Stimulated activated CD8-positive, alpha-beta memory T cell treated with anti-CD3 and anti-CD28 coated beads, Interleukin-7, amount 100 ng/mL, for 1 hour (primary cell): ENCODE data around the gene CCDC13.

ENCODE experiments used
- DNase-seq, 2 donors: peaks; one replicate each; pipeline ENCODE4 v3.0.0-alpha.2; 2020; ENCODE audit warnings: low read depth in 2 of 2

The CCDC13 gene

DNA sequence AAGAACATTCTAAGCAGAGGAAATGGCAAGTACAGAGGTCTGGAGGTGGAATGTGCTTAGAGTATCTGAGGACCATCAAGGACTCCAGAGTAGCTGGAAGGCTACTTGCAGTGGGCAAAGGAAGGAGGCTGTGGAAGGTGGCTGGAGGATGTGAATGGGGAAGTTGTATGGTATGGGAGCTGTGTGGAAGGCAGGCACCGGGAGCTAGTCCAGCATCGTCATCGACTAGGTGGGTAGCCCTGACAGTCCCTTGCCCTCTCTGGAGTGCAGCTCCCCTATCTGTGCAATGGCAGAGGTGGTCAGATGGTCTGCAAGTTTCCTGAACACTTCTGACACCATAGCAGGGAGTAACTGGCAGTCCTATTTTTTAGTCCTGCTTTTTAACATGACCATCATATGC is 19.3 kb downstream of the CCDC13 start:
- no peak for DNase-seq

DNA sequence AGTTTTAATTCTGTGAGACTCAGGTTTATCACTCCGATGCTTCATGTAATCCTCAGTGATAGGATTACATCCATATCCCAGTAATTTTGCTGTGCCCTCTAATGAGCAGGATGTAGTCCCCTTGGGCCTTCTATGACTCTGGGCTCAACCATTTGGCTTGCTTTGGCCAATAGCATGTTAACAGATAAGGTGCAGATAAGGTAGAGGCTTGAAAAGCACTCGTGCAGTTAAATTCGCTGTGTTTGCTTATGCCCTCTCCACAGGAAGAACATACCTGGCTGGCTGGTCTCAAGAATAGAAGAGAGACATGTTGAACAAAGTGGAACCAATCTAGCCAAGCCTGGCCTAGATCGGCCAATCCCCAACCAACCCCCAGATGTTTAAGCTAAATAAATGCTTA is 20.1 kb downstream of the CCDC13 start:
- DNase-seq: no peak

DNA sequence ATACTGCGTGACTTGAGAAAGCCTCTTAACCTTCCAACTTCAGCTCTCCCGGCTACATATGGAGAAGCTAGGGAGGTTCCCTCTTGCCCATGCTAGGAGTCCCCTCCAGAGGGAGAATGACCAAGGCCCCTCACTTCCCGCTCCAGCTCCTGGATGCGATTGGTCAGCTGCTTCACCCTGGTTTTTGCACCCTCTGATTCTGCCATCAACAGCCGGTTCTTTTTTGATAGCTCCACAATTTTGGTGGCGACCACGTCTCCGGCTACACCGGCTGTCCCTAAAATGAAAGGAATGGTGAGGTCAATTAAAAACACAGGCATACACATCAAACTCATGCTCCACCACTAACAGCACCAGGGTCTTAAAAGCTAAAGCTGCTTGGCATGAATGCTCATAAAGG is 20.6 kb downstream of the CCDC13 start:
- no peak for DNase-seq

DNA sequence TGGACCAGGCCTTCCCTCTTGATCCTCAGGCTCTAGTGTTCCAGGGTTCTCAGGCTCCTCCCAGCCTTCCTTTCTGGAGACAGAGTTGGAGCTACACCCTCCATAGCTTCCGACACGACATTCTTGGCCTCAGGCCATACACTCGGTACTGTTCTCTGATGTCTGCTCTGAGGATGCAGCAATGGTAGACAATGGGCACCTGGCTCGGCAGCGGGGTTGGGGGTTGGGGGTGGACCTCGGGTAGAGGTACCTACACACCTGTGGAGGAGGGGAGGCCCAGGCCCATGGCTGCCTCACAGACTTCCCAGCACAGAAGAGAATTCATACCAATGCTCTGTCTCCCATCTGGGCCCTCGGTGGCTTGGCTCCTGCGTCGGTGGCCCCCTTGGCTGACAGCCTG is 21.4 kb downstream of the CCDC13 start:
- DNase-seq: no peak

DNA sequence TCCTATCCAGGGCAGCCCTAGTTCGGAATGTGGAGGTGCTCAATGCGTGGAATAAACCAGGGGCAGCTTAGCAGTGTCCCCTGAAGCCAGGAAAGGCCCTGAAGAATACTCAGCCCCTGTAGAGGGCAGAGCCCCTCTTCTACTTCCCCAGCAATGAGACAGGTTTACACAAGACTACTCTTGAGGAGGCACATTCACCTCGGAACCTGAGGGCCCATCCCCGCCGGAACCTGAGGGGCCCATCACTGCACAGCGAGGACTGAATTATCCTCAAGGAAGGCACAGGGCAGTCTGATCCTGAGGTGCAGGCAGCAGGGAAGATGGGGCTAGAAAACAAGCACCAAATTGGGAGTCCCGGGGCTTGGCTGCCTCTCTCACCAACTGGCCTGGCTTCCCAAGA is 22.2 kb downstream of the CCDC13 start:
- no peak for DNase-seq

DNA sequence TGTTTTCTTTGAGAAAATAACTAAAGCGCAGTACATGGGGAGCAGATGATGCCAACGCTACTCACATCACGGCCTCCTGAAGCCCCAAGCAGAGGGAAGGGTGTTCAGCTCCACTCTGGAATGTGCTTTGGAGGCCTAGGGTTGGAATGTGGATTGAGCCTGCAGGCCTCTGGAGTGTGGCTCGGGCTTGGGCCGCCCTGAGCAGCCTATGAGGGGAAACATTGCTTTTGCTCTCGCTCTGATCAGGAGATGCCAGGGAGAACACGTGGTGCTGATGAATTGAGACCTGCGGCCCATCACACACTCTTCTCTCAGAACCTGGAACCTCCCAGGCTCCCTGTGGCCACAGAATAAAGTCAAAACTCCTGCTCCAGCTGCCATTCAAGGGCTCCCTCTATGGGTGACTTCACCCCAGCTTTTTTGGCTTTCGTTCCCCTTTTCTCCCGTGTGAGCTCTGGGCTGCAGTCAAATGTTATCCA is 23.3 kb downstream of the CCDC13 start:
- DNase-seq: no peak

DNA sequence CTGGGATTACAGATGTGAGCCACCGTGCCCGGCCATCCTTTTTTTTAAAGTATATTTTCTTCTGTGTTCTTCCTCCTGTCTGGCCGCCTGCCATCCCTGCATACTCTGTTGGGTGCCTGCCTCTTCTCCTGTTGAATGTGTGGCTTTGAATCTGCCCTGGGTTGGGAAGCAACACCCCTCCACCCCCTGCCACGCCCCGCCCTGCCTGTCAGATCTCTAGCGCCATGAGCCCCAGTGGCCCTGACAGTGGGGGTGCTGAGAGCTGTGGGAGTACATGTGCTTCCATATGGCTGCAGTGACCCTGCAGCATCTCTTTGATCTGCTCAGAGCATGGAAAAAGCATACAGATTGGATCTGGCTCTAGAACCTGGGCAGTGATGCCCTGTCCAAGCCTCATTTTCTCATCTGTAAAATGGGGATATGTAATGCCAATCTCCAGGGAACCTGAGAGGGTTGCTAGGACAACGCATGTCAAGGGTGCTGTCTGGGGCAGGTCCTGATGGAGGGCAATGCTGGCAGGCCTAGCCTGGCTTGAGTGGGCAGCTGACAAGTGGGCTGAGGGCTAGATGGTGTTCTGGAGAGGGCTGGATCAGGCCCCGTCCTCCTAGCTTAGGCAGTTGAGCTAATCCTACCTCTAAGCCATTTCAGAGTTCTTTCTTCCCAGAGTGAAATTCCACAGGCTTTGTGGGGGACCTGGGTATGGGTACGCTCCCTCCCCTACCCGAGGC is 23.9 kb downstream of the CCDC13 start:
- DNase-seq: no peak

DNA sequence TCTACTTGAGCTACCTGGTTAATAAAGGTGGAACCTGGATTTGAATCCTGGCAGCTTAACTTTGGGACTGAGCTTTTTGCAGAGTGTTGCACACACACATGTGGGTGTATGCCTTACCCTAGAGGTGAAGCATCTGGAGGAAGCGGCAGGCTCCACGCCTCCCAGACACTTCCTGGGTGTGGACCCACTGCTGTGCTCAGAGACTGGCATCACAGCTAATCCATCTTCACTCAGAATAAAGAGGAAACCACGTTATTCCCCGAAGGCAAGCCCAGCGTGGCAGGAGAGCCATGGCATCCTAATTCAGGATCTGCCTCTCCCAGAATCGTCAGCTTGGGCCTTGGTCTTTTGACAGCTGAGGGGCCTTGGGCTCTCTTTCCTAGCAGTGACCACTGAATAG is 25.5 kb downstream of the CCDC13 start:
- DNase-seq: no peak

DNA sequence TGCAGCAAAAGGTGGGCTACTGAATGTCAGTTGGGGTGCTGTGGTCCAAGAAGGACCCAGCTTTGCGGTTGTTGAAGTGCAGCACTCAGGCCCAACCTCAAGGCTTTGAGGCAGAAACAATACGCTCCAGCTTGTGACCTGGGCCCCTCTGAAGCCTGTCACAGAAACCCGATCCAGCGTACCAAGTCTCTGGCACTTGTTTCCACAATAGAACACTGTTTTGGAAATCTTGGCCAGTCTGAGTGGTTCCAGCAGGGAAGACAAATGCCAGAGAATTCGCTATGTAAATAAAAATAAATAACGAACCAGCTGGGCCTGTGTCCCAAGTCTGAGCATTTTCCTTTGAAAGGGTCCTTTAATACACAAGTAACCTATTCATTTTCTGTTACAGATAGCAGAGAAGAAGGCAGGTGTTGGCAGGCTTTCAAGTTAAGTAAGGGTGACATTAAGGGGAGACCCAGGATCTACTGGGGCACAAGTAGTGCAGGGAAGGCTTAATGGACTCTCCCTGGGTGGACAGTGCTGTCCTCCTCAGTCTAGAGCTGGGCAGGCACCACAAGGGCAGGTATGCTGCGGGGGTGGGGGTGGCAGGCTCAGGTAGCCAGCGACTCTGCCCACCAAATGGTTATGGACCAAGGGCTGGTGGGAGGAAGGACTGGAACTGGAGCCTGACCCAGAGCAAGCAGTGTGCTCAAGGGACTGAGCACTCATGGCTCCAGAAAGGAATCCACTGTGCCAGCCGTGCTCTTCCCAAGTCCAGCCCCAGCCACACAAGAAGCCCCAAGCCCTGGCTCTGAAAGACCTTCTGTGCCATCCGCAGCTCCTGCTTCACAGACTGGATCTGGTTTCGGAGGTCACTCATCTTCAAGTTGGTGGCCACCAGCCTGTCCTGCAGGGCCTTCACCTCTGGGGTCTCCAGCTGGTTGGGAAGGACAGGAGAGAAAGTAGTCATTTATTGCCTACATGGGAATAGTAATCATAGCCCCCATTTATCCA is 26.3 kb downstream of the CCDC13 start:
- no peak for DNase-seq

DNA sequence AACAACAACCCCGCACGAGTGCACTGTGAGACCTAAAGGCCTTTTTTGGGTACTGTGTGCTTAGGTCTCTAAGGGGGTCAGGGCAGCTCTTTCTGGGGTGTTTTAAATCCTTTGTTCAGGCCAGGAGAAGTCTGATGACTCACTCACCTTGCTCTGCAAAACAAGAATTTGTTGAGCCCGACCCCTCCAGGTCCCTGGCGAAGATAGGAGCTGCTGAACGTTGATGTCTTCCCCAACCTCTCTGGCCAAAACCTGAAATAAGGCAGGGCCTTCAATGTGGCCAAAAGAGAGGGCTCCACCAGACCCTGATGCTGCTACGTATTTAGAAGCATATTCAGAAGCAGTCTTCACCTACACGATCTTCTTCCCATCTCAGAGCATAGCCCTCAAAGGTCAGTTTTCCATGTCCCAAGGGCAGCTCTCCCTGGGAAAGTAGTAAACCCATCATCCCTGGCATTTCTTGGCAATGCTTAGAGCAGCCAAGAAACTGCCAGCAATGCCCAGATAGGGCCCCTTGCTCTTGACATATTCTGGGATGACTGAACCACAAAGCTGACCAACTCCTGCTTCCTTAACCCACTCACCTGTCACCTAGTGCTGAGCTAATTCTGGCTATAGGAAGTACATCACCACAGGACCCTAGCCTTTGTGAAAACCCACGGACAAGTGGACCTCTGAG is 27.1 kb downstream of the CCDC13 start:
- no peak for DNase-seq

DNA sequence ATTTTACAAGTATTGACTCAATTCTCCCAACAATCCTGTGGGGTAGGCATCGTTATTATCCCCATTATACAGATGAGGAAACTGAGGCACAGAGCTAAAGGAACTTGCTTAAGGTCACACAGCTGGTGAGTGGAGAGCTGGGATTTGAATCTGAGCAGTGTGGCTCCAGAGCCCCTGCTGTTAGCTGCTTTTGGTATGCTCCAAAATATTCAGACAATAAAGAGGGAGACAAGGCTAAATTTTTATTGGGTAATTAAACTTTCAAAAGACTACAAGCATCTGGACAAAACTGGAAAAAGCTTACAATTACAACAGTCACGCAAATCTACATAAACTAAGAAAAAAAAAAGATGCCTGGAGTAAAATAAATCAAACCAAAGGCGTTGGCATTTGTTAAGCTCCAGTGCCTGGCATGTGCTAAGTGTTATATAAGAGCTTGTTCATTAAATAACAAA is 27.7 kb downstream of the CCDC13 start:
- DNase-seq: no peak

DNA sequence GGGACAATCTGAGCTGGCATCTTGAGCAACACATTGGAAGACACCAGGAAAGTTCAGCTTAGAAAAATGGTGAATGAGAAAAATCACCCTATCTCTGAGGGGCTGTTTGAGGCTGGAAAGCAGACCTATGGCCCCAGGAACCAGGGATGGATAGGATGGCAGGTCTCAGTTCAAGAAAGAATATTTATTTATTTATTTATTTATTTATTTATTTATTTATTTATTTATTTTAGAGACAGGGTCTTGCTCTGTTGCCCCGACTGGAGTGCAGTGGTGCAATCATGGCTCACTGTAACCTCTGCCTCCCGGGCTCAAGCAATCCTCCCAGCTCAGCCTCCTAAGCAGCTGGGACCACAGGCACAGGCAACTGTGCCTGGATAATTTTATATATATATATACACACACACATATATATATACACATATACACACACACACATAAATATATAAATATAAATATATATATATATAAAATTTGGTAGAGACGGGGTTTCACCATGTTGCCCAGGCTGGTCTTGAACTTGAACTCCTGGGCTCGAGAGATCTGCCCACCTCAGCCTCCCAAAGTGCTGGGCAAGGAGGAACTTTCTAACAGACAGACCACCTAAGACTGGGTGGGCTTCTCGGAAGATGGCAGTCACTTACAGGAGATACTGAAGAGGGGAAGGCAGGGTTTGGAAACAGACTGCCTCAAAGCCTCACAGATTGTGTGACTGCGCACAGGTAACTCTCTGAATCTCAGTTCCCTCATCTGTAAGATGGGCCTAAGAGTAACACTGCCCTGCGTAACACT is 29.7 kb downstream of the CCDC13 start:
- DNase-seq: no peak

DNA sequence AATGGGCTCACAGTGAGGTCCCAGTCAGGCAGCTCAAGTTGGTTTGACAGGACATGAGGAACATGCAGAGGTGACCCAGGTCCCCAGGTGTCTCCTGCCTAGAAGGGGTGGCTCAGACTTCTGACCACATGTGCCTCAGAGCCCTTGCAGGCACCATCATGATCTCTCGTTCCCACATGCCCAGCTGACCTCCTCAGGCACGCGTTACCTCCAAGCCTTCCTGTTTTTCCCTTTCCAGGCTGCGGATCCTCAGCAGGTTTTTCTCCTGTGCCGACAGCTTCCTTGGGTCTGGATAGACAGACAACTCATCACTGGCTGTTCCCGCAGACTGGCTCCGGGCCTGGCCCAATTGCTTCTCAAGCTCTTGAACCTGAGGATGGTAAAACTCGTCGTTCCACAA is 30.4 kb downstream of the CCDC13 start:
- no peak for DNase-seq

DNA sequence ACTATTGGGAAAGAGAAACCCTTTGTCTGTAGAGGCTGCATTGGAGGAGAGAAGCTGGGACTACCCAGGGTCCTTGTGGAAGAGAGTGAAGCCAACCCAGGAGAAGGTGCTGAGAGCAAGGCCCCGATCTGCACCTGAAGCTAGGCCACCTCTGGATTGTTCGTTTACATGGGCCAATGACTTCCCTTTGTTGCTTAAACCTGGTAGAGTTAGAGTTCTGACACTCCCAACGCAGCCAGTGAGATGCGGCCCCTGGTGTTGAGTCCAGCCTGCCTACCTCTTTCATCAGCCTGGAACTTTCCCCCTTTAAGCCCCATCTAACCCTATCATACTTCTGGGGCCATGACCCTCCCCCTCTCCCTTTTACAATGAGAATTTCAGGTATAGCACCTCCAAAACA is 30.8 kb downstream of the CCDC13 start:
- no peak for DNase-seq

DNA sequence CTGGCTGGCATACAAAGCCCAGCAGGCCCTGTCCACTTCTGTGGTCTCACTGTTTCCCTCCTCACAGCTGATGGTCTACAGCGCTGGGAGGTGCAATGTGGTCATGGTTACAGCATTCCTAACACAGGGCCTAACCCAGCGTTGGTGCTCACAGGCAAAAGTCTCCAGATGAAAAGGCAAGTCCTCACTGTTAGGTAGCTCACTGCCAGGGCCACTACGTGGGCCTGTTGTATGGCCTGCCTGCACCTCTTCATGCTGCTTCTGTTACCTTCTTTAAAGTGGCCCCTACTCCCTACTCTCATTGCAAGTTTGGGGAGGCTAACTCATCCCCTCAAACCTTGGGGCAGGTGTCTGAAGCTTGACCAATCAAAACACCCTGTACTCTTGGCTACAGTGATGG is 31.3 kb downstream of the CCDC13 start:
- no peak for DNase-seq

DNA sequence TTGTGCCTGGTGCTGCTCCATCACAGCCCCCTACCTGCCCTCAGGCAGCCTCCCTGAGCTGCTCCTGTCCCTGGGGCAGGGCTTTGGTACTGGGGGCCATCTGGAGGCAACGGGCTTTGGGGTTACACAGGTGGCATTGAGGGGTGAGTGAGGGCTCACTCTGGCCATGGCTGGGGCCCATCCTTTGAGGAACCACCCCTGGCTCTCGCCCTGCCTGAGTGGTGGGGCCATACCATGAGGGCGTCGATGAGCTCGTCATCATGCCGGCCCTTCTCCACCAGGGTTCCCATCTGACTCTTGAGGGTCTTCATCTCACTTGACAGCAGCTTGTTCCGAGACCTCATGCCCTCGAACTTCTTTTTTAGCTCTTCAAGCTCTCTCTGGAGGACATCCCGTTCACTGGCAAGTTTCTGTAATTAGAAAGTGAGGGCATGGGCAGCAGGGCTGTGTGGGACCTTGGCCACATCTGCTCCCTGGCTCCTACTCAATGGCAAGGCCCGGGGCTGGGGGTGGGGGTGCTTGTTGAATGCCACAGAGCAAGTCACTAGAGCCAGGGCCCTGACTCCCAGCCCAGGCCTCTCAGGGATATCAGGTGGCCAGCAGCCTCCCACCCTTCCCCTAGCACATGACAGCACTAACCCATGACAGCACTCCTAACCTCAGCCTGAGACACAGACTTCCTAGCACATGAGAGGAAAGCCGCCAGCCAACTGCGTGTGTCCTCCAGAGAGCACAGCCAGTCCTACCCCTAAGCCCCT is 33.5 kb downstream of the CCDC13 start:
- DNase-seq: no peak

DNA sequence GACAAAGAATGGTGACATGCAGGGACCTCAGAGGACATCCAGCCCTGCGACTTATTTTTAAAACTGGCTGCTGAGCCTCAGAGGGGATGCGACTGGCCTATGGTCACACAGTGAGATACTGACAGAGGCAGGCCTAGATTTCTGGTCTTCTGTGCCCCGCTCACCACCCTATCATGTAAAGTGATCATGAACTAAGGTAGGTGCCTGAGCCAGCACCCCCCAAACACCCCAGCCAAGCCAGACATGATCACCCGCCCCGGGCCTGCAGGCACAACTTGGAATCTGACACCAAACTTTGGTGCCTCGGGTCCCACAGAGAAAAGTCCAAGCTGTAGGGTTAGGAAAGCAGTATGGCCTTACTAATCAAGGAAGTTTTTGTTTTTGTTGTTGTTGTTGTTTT is 36.5 kb downstream of the CCDC13 start:
- no peak for DNase-seq

DNA sequence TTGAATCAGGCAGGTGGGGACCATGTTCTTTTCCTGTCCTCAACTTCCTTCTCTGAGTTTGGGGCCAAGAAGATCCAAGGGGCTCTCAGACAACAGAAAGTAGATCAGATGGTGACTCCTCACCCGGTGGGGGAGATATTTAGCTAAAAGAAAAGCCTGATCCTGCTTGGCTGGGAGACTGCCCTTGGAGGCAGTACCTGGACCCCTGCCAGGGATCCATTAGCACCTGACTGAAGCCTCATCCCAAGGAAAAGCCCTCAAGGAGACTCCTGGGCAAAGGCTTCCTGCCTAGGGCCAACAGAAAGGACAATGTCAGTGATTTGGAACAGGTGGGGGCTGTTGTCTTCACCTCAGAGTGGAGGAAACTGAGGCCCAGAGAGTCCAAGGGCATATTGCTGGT is 37.0 kb downstream of the CCDC13 start:
- DNase-seq: no peak

DNA sequence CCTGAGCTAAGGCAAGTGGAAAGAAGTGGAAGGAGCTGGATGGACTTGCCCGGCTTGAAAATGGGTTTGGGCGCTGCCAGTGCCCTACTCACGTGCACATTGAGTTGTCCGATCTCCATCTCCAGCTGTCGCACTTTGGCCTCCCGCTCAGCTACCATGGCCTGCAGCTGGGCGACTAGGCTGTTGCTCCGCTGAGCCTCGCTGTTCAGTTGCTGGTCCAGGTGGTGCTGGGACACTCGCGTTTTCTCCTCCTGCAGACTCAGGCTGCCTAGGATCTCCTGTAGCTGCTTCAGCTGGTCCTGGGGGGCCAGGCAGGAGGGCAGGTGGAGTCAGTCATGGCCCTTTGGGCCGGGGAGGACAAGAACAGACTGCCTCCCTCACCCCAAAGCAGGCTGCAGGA is 37.4 kb downstream of the CCDC13 start:
- no peak for DNase-seq

DNA sequence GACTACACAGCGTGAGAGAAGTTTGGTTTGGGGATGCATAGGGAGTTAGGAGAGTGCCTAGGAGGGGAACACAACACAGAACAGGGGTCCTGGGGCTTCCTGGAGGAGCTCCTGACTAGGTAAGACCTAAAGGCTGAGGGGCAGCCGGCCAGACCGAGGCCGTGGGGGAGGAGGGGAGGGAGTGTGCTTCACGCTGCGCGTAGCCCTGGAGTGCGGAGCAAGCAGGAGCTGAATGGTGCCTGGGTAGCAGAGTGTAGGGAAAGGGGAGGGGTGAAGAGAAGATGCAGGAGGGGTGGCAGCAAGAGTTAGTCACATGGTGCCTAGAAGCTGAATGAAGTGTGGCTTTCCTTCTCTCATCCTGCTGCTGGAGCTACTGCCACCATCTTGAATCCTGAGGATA is 38.0 kb downstream of the CCDC13 start:
- DNase-seq: no peak
